GM18861 (cell line): ENCODE results near the gene PALLD.

Source experiments
- ATAC-seq: cut with Tn5 transposase; IDR thresholded peaks from one replicate; pipeline ENCODE4 v1.9.1; 2021; ENCODE audit not compliant: unreplicated experiment

The PALLD gene

GRCh38 chr4:168637872-168638756, 141.3 kb downstream of the PALLD start:
- no peak for ATAC-seq

GRCh38 chr4:168639914-168640313, 143.1 kb downstream of the PALLD start:
- ATAC-seq, result no peak

- ATAC-seq, result no peak
Measured at GRCh38 chr4:168641811-168642140, 144.9 kb downstream of the PALLD start.

- ATAC-seq, result no peak
Measured at GRCh38 chr4:168642591-168642990, 145.7 kb downstream of the PALLD start.

GRCh38 chr4:168643111-168643795, 146.4 kb downstream of the PALLD start:
- ATAC-seq, result no peak

GRCh38 chr4:168643796-168644159, 146.9 kb downstream of the PALLD start:
- no peak for ATAC-seq

- no peak for ATAC-seq
Measured at GRCh38 chr4:168646001-168646768, 149.3 kb downstream of the PALLD start.

- no peak for ATAC-seq
Measured at GRCh38 chr4:168647646-168648375, 151.0 kb downstream of the PALLD start.

- no peak for ATAC-seq
Measured at GRCh38 chr4:168648494-168648893, 151.6 kb downstream of the PALLD start.

GRCh38 chr4:168648929-168649328, 152.1 kb downstream of the PALLD start:
- no peak for ATAC-seq

GRCh38 chr4:168651374-168651773, 154.5 kb downstream of the PALLD start:
- ATAC-seq, result no peak

GRCh38 chr4:168651864-168652263, 155.0 kb downstream of the PALLD start:
- no peak for ATAC-seq

- ATAC-seq, result no peak
Measured at GRCh38 chr4:168652755-168653154, 155.9 kb downstream of the PALLD start.

GRCh38 chr4:168654104-168654847, 157.4 kb downstream of the PALLD start:
- no peak for ATAC-seq

- ATAC-seq, result no peak
Measured at GRCh38 chr4:168654848-168655174, 158.0 kb downstream of the PALLD start.

- ATAC-seq, result no peak
Measured at GRCh38 chr4:168655182-168655581, 158.3 kb downstream of the PALLD start.

- no peak for ATAC-seq
Measured at GRCh38 chr4:168656055-168656660, 159.3 kb downstream of the PALLD start.

GRCh38 chr4:168656946-168657473, 160.2 kb downstream of the PALLD start:
- ATAC-seq, result no peak

- ATAC-seq, result no peak
Measured at GRCh38 chr4:168658751-168659150, 161.9 kb downstream of the PALLD start.
